GM12865 (cell line): ENCODE results near the gene ANKS4B.
"Not testable (repeated sequence)": the region's sequence is repeated elsewhere in the genome, so short reads cannot be mapped to it uniquely, and the experiment has no call there.

Experiments used
- DNase-seq: peaks from one replicate; pipeline ENCODE4 v3.0.0; 2010; ENCODE audit warnings: low read depth
- H3K4me3 ChIP-seq: 2 replicates; pipeline ENCODE4 v1.5.1; 2011; ENCODE audit warnings: mild to moderate bottlenecking, low read depth, low read length, control low read depth
- CTCF ChIP-seq: IDR thresholded peaks from 2 replicates; pipeline ENCODE4 v1.5.1; 2011; ENCODE audit warnings: low read length, control low read depth, low read depth, inconsistent platforms; ENCODE audit not compliant: insufficient read depth; ENCODE audit errors: missing control alignments

ANKS4B gene

GRCh38 chr16:21272253-21272652, 38.8 kb downstream of the ANKS4B start:
- no peak overlapping the region for H3K4me3 ChIP-seq
- no peak for DNase-seq
- TF ChIP-seq CTCF: no peak

- not testable (repeated sequence) for DNase-seq
Measured at GRCh38 chr16:21272763-21273162, 39.3 kb downstream of the ANKS4B start.

GRCh38 chr16:21274172-21274726, 40.8 kb downstream of the ANKS4B start:
- peak; percentile 72 for DNase-seq
- no peak for TF ChIP-seq CTCF
- H3K4me3 ChIP-seq: no peak overlapping the region

More at GRCh38 chr16:21272763-21273162, 39.3 kb downstream of the ANKS4B start:
- not testable (repeated sequence) for H3K4me3 ChIP-seq

DNA sequence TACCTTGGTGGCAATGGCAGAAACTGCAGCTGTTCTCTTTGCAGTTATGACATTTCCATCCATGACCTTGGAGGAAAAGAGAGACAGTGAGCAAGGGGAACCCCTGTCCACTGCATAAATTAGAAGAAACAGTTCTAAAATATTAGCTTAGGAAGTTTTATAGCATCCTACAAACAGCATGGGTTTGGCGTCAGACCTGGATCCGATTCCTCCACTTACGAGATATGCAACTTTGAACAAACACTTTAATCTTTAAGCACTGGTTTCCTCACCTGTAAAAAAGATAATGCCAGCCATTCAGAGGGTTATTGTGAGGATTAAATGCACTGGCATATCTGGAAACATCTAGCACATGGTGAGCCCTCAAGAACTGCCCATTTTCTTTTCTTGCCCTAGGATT, 42.0 kb downstream of the ANKS4B start:
- DNase-seq: no peak
- no peak for TF ChIP-seq CTCF
- H3K4me3 ChIP-seq: no peak overlapping the region

GRCh38 chr16:21276090-21276489, 42.6 kb downstream of the ANKS4B start:
- H3K4me3 ChIP-seq: no peak overlapping the region
- no peak for TF ChIP-seq CTCF
- DNase-seq: peak; percentile 51

DNA sequence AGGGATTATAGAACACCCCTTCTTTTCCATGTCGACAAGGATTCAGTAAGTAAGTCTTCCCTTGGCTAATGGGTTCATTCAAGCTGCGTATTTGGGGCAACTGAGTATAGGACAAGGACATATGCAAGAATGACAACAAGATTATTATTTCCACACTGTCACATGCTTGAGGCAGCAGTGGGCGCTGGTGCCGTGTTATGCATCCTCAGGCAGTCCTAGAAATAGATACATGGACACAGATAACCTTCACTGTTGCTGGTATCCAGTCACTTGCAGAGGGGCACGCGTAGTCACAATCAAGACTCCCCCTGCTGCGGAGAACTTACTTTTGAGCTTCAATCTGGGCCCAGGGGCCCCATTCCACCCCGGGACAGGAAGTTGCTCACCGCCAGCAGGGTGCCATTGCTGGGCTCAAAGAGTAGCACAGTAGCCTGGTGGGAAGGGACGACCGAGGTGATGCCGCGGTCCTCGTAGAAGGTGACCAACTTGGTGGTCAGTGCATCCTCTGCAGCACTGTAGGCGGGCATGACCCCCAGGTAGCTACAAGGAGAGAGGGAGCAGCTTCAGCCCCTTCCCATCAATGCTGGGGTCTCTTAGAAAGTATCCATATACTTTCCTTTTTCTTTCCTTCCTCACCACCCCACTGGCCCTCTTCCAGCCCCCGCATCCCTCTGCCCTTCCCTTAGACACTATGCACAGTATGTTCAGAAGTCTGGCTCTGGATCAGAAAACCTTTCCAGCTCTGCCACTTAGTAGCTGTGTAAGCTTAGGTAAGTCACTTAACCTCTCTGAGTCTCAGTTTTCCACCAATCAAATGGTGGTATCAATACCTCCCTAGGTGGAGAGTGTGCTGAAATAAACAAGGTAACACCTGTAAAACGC, 43.8 kb downstream of the ANKS4B start:
- TF ChIP-seq CTCF: no peak
- DNase-seq: no peak
- peak overlapping the region; percentile 43 for H3K4me3 ChIP-seq

DNA sequence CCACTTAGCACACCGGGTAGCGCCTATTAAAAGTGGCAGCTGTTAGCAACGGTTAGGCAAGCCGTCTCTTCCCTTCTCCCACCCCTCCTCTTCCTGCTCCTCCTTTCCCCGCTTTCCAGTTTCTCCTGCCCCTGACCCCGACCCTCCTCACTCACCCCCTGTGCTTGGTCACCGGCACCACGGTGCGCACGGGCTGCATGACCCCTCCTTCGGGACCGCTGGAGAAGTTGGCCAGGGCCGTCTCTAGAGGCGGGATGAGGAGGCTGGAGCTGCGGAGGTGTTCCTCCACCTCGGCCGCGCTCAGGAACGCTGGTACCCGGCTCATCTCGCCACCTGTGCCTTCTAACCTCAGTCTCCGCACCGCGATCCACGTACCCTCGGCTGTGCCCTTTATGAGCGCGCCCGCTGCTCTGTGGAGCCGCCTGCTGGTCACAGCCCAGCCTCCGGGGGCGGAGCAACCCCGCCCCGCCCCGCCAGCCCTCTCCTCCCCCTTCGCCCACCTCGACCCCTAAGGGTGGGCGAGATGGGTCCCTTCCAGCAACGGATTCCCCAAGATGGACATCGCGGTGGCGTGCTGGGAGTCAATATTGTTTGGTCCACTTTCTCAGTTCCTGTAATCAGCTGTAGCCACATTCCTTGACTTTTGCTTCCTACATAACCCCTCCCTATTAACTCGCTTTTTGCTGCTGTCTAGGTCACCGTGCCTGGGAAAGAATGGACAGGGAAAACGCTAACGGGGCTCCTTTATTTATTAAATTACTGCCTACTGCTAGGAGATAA, 44.6 kb downstream of the ANKS4B start, which contains the start of gene CRYM:
CRYM (minus strand) TSS at position 364 of the 780 bp plus-strand sequence; CDS start at position 325, 39 bp downstream.
- peak; percentile 54 for DNase-seq
- peak; percentile 85 for TF ChIP-seq CTCF
- peak within 1 kb of the TSS; percentile 43 for H3K4me3 ChIP-seq
